Measurements from ENCODE around the gene APOBEC2.

GRCh38 chr6:41040940-41041536, 12.0 kb upstream of the APOBEC2 start:
- TF ChIP-seq EZH2phosphoT487 (IDR thresholded peaks at IDR 0.05; ENCODE audit: insufficient read depth, low read depth) (no peak), EZH2 (IDR thresholded peaks at IDR 0.05; ENCODE audit: insufficient read depth, poor library complexity, severe bottlenecking) (no peak)

All from GM23248 (cell line).